MM.1S (cell line): Measurements from ENCODE around the gene USP17L18.
A peak's percentile ranks its signal among the peaks of the same experiment; 100 is the strongest.
"Not testable (repeated sequence)": the region's sequence is repeated elsewhere in the genome, so short reads cannot be mapped to it uniquely, and the experiment has no call there.

Source experiments
- DNase-seq: peaks from one replicate; pipeline ENCODE4 v3.0.0-alpha.2; 2015
- H2AFZ ChIP-seq: fragments of 300-600 bp; sonication (generic); 2 replicates; pipeline ENCODE4 v1.6.0; 2016; ENCODE audit warnings: antibody characterized with exemption, low read length
- H3F3A ChIP-seq: fragments of 300-600 bp; sonication (generic); 2 replicates; pipeline ENCODE4 v1.6.1; 2016; ENCODE audit warnings: mild to moderate bottlenecking, antibody characterized with exemption, low read length, moderate library complexity, mixed read lengths; ENCODE audit not compliant: insufficient read depth
- H3K27ac ChIP-seq: fragments of 300-600 bp; sonication (generic); 2 replicates; pipeline ENCODE4 v1.5.1; 2016; ENCODE audit warnings: mild to moderate bottlenecking, low read length
- H3K27me3 ChIP-seq: fragments of 300-600 bp; sonication (generic); replicated peaks from 2 replicates; pipeline ENCODE4 v1.6.0; 2016; ENCODE audit warnings: low read length; ENCODE audit not compliant: insufficient read depth
- H3K36me3 ChIP-seq: fragments of 300-600 bp; sonication (generic); replicated peaks from 2 replicates; pipeline ENCODE4 v1.6.1; 2016; ENCODE audit warnings: mild to moderate bottlenecking, low read length, mixed read lengths; ENCODE audit not compliant: insufficient read depth
- H3K4me1 ChIP-seq: fragments of 300-600 bp; sonication (generic); 2 replicates; pipeline ENCODE4 v1.6.1; 2016; ENCODE audit warnings: low read length, mixed read lengths
- H3K4me2 ChIP-seq: fragments of 300-600 bp; sonication (generic); 2 replicates; pipeline ENCODE4 v1.6.0; 2016; ENCODE audit warnings: low read depth, low read length
- H3K4me3 ChIP-seq: fragments of 300-600 bp; sonication (generic); 2 replicates; pipeline ENCODE4 v1.5.1; 2016; ENCODE audit warnings: low read length, mixed read lengths
- H3K79me2 ChIP-seq: fragments of 300-600 bp; sonication (generic); 2 replicates; pipeline ENCODE4 v1.6.1; 2016; ENCODE audit warnings: mixed run types, low read length, mixed read lengths
- H3K9ac ChIP-seq: fragments of 300-600 bp; sonication (generic); 2 replicates; pipeline ENCODE4 v1.6.1; 2016; ENCODE audit warnings: low read length, mixed read lengths
- H3K9me2 ChIP-seq: fragments of 300-600 bp; sonication (generic); replicated peaks from 2 replicates; pipeline ENCODE4 v1.6.1; 2016; ENCODE audit warnings: mild to moderate bottlenecking, low read length, mixed read lengths; ENCODE audit not compliant: insufficient read depth
- H3K9me3 ChIP-seq: fragments of 300-600 bp; sonication (generic); replicated peaks from 2 replicates; pipeline ENCODE4 v1.6.1; 2016; ENCODE audit warnings: mild to moderate bottlenecking, low read length, mixed read lengths; ENCODE audit not compliant: insufficient read depth
- H4K20me1 ChIP-seq: fragments of 300-600 bp; sonication (generic); 2 replicates; pipeline ENCODE4 v1.6.1; 2016; ENCODE audit warnings: mild to moderate bottlenecking, low read length, moderate library complexity, mixed read lengths; ENCODE audit not compliant: insufficient read depth

USP17L18 gene

DNA sequence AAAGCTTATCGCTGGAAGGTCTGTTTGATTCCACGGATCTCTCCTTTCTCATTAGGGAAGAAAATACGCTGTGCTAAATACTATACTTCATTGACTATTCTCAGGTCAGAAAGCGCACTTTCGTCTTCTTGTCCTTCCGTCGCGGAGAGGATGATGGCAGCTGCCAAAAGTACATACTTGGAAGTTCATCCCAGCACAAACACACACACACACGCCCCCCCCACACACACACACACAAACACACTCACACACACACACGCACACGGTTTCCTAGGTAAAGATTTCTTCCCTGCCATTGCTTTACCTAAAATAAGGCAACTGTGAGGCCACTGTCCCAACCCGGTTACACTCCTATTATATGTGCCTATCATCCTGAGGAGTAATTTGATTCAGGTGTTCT lies 10.0 kb upstream of the USP17L18 start:
- H3K4me2 ChIP-seq, H3K36me3 ChIP-seq, H3K4me1 ChIP-seq, H3F3A ChIP-seq, H3K9me2 ChIP-seq, H3K9ac ChIP-seq, H4K20me1 ChIP-seq, H3K27me3 ChIP-seq, H3K4me3 ChIP-seq, H3K27ac ChIP-seq, H3K79me2 ChIP-seq, H3K9me3 ChIP-seq, H2AFZ ChIP-seq: not testable (repeated sequence)
- peak; percentile 0 for DNase-seq

DNA sequence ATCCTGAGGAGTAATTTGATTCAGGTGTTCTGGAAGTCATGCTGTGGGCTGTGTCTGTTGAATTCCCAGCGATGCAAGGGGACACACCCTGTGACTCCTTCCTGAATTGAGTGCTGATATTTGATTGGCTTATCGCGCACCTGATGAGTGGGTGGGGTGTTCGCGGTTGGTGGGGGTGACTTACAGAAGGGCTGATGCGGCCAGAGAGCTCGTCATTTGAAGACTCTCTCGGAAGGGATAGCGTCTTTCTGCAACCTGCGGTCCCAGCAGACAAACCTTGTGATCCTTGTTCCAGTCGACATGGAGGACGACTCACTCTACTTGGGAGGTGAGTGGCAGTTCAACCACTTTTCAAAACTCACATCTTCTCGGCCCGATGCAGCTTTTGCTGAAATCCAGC lies 4.9 kb upstream of the USP17L18 start, which contains the start of gene USP17L17:
Gene USP17L17, plus strand, starts transcription at position 301 of the 400 bp plus-strand sequence. Its CDS starts 0 bp downstream, at position 301.
- H3K4me3 ChIP-seq, H3K9ac ChIP-seq, H3K27ac ChIP-seq, H3K4me2 ChIP-seq, H3K27me3 ChIP-seq, DNase-seq, H3K9me3 ChIP-seq, H3K4me1 ChIP-seq, H3F3A ChIP-seq, H2AFZ ChIP-seq, H3K36me3 ChIP-seq, H3K79me2 ChIP-seq, H4K20me1 ChIP-seq, H3K9me2 ChIP-seq: not testable (repeated sequence)

GRCh38 chr4:9253078-9253477 lies 4.6 kb downstream of the USP17L18 start, which contains the start of gene USP17L19:
USP17L19 (plus strand) TSS chr4:9253378; CDS start chr4:9253378, 0 bp downstream.
- not testable (repeated sequence) for H3K27ac ChIP-seq, H3K27me3 ChIP-seq, DNase-seq, H3K36me3 ChIP-seq, H3K4me3 ChIP-seq, H3K9ac ChIP-seq, H3K9me2 ChIP-seq, H3K79me2 ChIP-seq, H2AFZ ChIP-seq, H3K9me3 ChIP-seq, H3F3A ChIP-seq, H3K4me2 ChIP-seq, H4K20me1 ChIP-seq, H3K4me1 ChIP-seq

GRCh38 chr4:9257824-9258223 lies 9.4 kb downstream of the USP17L18 start, which contains the start of gene USP17L20:
USP17L20 (plus strand) TSS chr4:9258124; CDS start chr4:9258124, 0 bp downstream.
- H3K27ac ChIP-seq, H3K27me3 ChIP-seq, H3K4me2 ChIP-seq, H3F3A ChIP-seq, H3K9ac ChIP-seq, H3K36me3 ChIP-seq, H3K4me1 ChIP-seq, H3K4me3 ChIP-seq, H2AFZ ChIP-seq, H4K20me1 ChIP-seq, H3K79me2 ChIP-seq, DNase-seq, H3K9me2 ChIP-seq, H3K9me3 ChIP-seq: not testable (repeated sequence)

DNA sequence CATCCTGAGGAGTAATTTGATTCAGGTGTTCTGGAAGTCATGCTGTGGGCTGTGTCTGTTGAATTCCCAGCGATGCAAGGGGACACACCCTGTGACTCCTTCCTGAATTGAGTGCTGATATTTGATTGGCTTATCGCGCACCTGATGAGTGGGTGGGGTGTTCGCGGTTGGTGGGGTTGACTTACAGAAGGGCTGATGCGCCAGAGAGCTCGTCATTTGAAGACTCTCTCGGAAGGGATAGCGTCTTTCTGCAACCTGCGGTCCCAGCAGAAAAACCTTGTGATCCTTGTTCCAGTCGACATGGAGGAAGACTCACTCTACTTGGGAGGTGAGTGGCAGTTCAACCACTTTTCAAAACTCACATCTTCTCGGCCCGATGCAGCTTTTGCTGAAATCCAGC lies 14.1 kb downstream of the USP17L18 start, which contains the start of gene USP17L21:
Gene USP17L21, plus strand, starts transcription at position 301 of the 400 bp plus-strand sequence. Its CDS starts 0 bp downstream, at position 301.
- not testable (repeated sequence) for H3K36me3 ChIP-seq, H3K4me1 ChIP-seq, H3K9me2 ChIP-seq

DNA sequence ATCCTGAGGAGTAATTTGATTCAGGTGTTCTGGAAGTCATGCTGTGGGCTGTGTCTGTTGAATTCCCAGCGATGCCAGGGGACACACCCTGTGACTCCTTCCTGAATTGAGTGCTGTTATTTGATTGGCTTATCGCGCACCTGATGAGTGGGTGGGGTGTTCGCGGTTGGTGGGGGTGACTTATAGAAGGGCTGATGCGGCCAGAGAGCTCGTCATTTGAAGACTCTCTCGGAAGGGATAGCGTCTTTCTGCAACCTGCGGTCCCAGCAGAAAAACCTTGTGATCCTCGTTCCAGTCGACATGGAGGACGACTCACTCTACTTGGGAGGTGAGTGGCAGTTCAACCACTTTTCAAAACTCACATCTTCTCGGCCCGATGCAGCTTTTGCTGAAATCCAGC lies 18.9 kb downstream of the USP17L18 start, which contains the start of gene USP17L22:
Gene USP17L22, plus strand, starts transcription at position 301 of the 400 bp plus-strand sequence. Its CDS starts 0 bp downstream, at position 301.
- H3K9ac ChIP-seq, H3K27me3 ChIP-seq, H3K9me2 ChIP-seq, H3K4me3 ChIP-seq, H4K20me1 ChIP-seq, DNase-seq, H3K79me2 ChIP-seq, H3F3A ChIP-seq, H3K36me3 ChIP-seq, H3K4me1 ChIP-seq, H2AFZ ChIP-seq, H3K4me2 ChIP-seq, H3K27ac ChIP-seq, H3K9me3 ChIP-seq: not testable (repeated sequence)

More for the DNA sequence above, 14.1 kb downstream of the USP17L18 start, which contains the start of gene USP17L21:
- H3K4me2 ChIP-seq, DNase-seq, H3K9ac ChIP-seq, H3K4me3 ChIP-seq, H3F3A ChIP-seq, H3K79me2 ChIP-seq, H3K27ac ChIP-seq, H2AFZ ChIP-seq, H3K27me3 ChIP-seq, H4K20me1 ChIP-seq, H3K9me3 ChIP-seq: not testable (repeated sequence)

DNA sequence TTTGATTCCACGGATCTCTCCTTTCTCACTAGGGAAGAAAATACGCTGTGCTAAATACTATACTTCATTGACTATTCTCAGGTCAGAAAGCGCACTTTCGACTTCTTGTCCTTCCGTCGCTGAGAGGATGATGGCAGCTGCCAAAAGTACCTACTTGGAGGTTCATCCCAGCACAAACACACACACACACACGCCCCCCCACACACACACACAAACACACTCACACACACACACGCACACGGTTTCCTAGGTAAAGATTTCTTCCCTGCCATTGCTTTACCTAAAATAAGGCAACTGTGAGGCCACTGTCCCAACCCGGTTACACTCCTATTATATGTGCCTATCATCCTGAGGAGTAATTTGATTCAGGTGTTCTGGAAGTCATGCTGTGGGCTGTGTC lies 23.3 kb downstream of the USP17L18 start:
- H3K4me1 ChIP-seq, H3K9me3 ChIP-seq, H3F3A ChIP-seq, H3K9ac ChIP-seq, H3K9me2 ChIP-seq, DNase-seq, H2AFZ ChIP-seq, H3K79me2 ChIP-seq, H3K4me2 ChIP-seq, H3K27ac ChIP-seq, H3K36me3 ChIP-seq, H3K27me3 ChIP-seq, H4K20me1 ChIP-seq, H3K4me3 ChIP-seq: not testable (repeated sequence)
